HG02840 (cell line): Measurements from ENCODE around the gene TCF7.

Experiments
- ATAC-seq: cut with Tn5 transposase; IDR thresholded peaks from one replicate; pipeline ENCODE4 v1.9.1; 2021; ENCODE audit warnings: mild to moderate bottlenecking, moderate library complexity, moderate number of reproducible peaks; ENCODE audit not compliant: unreplicated experiment, low FRiP score

TCF7 gene

DNA sequence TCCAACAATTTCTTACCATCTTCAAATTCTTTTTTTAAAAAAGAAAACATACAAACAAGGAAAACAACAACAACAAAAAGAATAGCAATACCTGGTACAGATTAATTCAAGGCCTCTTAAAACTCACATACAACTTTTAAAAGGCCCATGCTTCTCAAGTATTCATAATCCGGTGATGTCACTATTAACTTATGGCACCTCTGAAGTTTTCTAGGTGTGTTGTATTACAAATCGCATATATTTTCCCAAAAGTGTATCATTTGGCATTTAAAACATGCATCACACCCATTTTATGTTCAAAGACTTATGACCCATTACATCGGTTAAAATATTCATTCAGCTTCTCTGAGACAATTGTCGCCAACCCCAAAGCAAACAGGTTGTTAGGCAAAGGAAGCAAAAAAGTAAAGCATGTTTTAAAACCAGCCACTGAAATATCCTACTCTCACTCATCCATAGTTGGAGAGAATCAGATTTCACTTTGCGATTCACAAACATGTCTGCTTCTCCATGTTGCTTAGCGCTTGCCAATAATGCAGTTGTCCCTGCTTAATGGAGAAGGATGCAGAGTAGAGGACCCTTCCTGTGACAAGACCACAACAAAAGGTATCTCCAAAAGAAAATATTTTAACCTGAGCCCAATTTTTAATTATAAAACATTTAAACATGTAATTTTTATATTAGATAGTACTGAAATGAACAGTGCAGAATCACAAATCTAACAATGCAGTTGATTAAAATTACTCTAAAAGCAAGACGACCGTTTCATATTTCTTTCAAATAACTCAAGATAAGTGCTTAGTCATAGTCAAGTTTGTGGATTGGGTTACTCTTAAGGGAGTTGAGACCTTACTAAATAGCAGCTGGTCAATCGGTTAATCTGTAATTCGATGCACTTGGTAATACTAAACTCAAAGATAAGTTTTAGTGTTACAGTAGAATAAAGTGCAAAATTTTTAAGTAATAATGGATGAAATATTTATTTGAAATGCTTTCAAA, 60.7 kb downstream of the TCF7 start:
- no peak for ATAC-seq

DNA sequence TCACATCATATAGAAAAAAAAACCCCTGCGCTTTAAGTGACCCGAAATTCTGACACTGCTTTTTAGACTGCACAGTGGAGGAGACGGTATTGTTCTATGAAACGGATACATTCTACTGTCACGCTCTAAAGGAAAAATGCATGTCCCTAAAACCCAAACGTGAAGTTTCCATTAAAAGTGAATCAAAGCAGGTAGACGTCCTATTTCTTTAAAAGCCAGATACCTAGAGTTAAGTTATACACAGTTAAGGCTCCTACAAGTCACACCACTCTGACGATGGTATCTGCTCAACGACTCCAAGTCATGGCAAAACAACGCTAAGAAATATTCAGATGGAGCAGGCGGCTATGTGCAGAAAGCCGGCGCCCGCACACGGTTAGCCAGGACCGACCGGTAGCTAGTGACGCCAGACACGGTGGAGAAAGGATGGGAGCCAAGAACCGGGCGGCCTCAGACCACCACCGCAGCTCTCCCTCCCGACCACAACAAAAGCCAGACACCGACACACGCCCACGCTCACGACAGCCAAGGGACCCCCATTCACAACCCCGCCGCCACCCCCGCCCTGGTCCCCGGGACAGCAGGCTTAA, 61.5 kb downstream of the TCF7 start:
- ATAC-seq, result peak; percentile 25

DNA sequence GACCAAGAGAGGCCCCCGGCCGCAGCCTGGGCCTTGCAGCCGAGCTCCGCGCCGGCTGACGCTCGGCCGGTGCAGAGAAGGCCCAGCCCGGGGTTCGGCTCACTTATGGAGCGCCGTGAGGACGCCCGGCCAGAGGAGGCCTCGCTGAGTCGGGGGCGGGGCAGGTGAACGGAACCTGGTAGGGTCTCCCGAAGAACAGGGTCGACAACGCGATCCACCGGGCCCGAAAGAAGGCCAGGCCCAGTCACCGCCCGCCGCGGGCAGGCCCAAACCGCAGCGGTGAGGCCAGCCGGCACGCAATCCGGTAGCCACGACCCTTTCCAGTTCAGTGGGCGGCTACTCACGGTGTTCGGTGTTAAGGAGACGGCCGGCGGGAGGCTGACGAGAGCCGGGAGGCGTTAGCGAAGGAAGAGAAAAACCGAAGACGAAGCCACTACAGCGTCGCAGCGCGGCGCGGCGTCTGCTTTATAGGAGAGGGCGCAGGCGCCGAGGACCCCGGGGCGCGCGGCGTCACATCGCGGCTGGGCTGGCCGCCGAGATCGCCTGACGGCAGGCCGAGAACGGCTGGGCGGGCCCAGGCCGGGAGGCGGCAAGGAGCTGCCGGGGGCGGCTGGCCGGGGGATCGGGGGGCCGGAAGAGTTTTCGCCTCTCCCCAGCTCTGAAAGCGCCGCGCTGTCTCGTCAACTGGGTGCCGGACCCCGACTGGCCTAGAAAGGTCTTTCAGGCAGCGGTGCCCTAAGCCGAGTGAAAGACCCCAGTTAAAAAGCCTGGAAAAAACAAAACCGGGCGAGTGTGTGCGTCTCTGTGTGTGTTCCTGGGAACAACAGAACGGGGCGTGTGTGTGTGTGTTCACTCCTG, 62.3 kb downstream of the TCF7 start, which contains the start of gene SKP1:
Gene SKP1, minus strand, starts transcription at position 440 of the 858 bp plus-strand sequence. CDS start 2,928 bp downstream, outside the sequence.
- peak; percentile 77 for ATAC-seq

DNA sequence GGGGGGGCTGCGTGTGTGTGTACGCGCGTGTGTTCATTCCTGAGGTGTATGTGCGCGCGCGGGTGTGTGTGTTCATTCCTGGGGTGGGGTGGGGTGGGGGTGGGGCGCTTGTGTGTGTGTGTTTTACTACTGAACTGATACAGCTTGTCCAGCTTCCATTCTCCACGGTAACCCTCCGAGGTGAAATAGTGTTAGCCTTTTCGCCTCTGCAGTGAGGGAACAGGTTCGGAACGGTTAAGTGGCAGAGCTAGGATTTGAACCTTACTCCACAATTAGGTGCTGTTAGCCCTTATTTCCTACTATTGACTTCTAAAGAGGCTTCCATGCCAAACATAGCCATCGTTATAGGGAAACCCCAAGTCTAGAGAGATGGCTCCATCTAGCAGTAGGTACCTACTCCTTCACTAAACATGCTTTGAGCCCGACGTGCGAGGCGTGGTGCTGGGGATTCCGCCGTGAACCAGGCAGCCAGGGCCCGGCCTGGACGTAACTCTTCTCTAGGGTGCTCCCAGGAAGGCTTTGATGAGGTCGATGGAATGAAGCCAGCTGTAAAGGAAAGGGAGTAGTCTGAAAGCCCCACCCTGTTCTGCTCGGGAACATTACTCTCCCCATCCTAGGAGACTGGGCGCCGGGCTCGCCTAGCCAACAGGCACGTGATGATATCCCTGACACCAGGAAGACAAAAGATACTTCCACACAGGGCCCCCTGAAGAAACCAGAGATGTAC, 63.1 kb downstream of the TCF7 start:
- ATAC-seq, result no peak

DNA sequence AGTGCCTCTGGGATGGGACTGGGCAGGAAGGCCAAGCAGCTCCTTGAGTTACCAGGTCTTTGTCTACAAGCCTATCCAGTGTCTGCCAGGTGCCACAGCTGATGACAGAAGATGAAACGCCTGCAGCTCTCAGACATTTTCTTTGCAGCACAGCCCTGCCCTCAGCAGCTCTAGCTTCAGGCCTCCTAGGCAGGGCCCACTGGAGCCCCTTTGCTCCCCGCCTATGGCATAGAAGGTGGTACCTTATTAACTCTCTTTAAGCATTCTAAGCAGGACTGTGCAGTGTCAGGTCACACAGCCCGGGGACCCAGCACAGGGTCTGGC, 63.6 kb downstream of the TCF7 start:
- no peak for ATAC-seq

DNA sequence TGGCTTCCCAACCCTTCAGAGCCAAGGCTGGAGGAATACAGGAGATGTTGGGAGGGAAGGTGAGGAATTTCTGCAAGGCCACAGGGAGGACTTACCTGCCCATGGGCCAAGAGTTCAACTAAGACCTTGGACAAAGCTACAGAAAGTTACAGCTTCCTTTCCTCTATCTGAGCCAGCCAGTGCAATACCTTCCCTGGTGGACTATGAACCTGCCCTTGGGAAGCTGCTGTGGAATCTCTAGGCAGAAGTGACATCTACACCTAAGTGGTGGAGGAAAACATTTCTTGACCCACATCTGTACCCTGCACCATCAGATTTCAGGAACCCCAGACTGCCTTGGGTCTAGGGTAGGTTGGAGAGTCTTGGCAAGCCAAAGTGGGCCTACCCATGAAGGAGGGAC, 69.0 kb downstream of the TCF7 start:
- ATAC-seq, result no peak

DNA sequence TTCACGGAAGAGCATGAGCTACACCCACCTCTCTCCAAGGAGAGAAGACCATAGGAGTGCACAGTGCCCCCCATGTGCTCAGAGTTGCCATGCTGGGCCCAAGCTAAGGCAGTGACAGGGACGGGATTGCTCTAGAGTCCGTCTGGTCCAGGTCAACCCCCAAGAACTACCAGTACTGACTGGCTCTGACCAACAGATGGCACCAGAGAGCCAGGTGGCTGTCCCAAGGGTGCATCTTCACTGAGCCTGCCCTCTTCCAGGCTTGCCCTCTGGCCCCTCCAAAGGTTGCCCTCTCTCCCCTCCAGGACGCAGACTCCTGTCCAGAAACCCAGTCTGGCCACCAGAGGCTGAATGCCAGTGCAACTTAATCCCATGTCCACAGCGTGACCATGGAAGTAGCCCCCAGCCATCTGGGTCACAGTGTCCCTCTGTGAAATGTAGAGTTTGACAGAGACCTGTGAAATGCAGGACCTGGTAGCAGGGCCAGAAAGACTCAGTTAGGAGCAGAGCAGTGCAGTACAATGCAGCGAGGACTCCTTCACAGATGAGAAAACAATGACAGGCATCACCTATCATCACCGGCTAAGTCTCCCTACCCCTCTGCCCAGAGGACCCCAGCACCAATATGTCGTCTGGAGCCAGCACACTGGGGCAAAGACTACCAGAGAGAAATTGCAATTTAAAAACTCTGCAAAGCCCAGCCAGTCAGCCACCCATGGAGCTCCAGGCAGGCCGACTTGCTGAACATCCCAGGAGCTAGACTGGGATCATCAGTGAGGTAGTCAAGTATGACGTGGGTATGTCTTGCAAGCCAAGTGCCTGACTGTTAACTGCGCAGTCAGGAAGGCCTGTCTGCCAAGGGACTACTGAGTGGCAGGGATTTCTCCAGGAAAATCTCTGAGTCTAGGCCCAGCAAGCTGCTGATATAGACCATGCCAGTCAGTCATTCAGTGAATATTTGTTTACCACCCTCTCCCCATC, 70.0 kb downstream of the TCF7 start:
- ATAC-seq, result no peak

DNA sequence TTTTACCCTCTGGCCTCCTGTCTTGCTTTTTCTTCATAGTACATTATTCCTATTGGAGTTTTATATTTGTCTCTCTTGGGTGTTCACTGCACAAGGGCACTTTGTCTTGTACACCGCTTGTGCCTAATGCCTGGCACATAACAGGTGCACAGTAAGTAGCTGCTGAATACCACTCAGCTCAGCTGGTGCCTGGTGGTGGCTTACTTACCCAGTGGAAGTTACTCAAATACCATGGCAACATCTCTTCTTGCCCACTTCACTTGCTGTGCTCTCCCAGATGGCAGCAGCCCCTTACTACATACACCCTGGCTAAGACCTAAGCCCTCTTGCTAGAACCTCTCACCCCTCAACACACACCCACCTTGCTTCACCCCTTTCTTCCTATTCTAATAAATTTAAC, 73.6 kb downstream of the TCF7 start:
- ATAC-seq, result no peak

DNA sequence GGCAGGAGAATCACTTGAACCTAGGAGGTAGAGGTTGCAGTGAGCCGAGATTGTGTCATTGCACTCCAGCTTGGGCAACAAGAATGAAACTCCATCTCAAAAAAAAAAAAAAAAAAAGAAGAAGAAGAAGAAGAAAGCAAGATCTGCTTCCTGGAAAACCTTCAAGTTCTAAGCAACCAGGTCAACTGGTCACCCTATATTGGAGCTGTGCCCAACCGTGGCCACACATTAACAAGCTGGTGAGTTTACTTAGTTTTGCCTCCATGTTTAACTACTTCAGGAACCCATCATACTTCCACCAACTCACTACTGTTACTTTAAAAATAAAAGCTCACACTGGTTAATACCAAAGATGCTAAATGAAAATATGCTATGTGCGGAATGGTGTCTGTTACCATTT, 74.5 kb downstream of the TCF7 start:
- ATAC-seq, result no peak

DNA sequence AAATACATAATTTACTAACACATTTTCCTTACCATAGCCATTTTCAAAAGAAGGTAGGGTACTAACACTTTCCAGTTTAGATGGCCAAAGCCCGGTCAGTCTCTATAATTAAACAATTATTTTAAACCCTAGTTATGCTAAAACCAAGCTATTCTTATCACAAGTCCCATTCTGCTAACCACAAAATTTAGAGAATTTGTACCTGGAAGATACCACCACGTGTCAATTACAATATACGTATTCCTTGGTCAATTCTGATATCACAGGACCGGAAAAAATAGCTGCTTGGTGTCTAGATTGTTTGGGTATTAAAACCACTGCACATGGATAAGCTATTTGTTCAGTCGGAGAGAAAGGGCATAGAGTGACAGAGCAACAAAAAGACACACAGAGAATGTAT, 81.2 kb downstream of the TCF7 start:
- ATAC-seq, result no peak
